ENCODE data around the gene KRTAP12-1. TPM values are rescaled to one million over a fixed set of nuclear protein-coding genes. Genes with fewer than 3 reads are reported as not detected.
"Not testable (repeated sequence)": the region's sequence is repeated elsewhere in the genome, so short reads cannot be mapped to it uniquely, and the experiment has no call there.

The KRTAP12-1 gene
- total and polyA plus RNA-seq, 11 donors, result not detected

DNA sequence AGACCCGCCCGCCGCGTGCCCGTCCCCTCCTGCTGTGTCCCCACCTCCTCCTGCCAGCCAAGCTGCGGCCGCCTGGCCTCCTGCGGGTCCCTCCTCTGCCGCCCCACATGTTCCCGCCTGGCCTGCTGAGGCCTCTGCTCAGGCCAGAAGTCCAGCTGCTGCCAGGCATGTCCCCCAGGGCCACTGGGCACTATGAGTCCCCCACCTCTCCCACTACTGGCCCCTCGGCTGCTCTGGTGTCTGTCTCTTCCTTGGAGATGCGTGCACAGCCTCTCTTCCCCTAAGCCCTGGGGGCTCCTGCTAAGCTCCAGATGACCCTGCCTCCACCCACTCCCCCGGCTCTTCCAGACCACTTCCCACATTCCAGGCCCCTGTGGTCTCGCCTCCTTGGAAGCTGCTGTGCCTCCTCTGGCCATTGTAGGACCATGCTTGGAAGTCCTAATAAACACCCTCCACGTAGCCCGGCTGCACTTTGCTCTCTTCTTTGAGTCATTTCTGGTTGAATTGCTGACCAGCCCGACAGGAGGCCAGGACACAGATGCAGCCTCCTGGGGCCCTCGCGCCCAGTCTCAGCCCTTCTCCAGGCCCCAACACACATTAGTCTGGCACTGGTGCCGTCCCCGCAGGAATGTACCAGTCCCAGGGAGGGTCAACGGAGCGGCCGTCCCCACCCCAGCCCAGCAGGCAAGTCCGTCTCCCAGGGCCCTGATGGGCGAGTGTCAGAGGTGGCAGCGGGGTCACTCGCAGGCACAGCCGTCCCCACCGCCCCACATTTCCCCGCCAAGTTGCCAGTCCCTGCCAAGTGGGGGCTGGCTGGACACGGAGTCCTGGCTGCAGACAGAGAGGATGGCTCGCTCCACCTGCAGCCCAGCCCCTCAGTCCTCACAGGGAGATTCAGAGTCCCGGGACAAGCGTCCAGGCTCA is 16.1 kb upstream of the KRTAP12-1 start:
- H3K9me3 ChIP-seq, result peaks cover 0 to 14% (median 8%) of the 10 kb centered on the region in 12 donors
- peaks cover 5 to 67% (median 34%) of the 10 kb centered on the region in 9 donors for H3K27me3 ChIP-seq
- peak in 1 of 4 donors; percentile 18 for ATAC-seq
- H3K27ac ChIP-seq, result no peak overlapping the region
- H3K36me3 ChIP-seq, result no peaks in the 10 kb centered on the region
- 28 to 41% (median 33%) methylated on average over 32 to 35 of the region's 35 CpGs for WGBS, 4 donors
- intact Hi-C loops (cut with DNase I), result no loop called here
- no peak for DNase-seq
- no peak for TF ChIP-seq POLR2A (IDR thresholded peaks at IDR 0.05)
- TF ChIP-seq CTCF (IDR thresholded peaks at IDR 0.05), result no peak
- no peak overlapping the region for H3K4me3 ChIP-seq
- peaks cover 0 to 6% (median 0%) of the 10 kb centered on the region in 12 donors for H3K4me1 ChIP-seq

- H3K4me3 ChIP-seq; H3K4me1 ChIP-seq; intact Hi-C loops (cut with DNase I); H3K36me3 ChIP-seq; H3K27ac ChIP-seq; DNase-seq; ATAC-seq: not testable (repeated sequence)
- Histone ChIP-seq H3K27me3 (peaks cover 0 to 59% (median 31%) of the 10 kb centered on the region in 9 donors), H3K9me3 (peaks cover 0 to 22% (median 13%) of the 10 kb centered on the region in 12 donors)
- WGBS, 4 donors, result 31 to 50% (median 46%) methylated on average over 19 to 21 of the region's 21 CpGs
Observed at GRCh38 chr21:44697172-44697810, 15.3 kb upstream of the KRTAP12-1 start, which contains the start of gene KRTAP10-12. TSS of gene KRTAP10-12 (plus strand) at chr21:44697172. CDS start at chr21:44697202, 30 bp downstream.

- TF ChIP-seq CTCF (IDR thresholded peaks at IDR 0.05), result no peak
- TF ChIP-seq POLR2A (IDR thresholded peaks at IDR 0.05), result no peak
- H3K4me1 ChIP-seq, result peaks cover 0 to 6% (median 0%) of the 10 kb centered on the region in 12 donors
- no peaks in the 10 kb centered on the region for H3K36me3 ChIP-seq
- intact Hi-C loops (cut with DNase I), result no loop called here
- DNase-seq (no peak), ATAC-seq (no peak)
- H3K27ac ChIP-seq, result no peak overlapping the region
- peaks cover 0 to 27% (median 14%) of the 10 kb centered on the region in 12 donors for H3K9me3 ChIP-seq
- peaks cover 0 to 52% (median 24%) of the 10 kb centered on the region in 9 donors for H3K27me3 ChIP-seq
- 59 to 71% (median 63%) methylated on average over 10 of the region's 10 CpGs for whole genome bisulfite sequencing, 4 donors
- no peak overlapping the region for H3K4me3 ChIP-seq
Observed at GRCh38 chr21:44696572-44696971, 14.6 kb upstream of the KRTAP12-1 start.

DNA sequence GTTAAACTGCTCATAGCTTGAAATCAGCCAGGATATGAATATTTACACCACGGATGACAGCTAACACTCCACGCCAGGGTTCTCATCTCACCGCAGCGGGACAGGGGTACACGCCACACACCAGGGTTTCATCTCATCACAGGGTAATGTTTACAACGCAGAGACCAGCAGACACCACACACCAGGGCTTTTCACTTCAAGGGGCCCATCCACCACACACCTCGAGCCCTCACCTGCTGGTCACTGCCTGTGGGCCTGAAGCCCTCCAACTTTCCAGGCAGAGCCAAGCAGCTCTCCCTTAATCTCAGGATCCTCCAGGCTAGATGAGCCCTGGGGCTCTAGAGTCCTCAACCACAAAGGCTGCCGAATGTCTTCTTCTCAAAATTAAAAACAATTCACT is 13.7 kb upstream of the KRTAP12-1 start:
- WGBS, 4 donors, result 69 to 90% (median 76%) methylated on average over 8 of the region's 8 CpGs
- Histone ChIP-seq H3K9me3 (peaks cover 0 to 27% (median 14%) of the 10 kb centered on the region in 12 donors), H3K27me3 (peaks cover 0 to 42% (median 17%) of the 10 kb centered on the region in 9 donors), H3K27ac (no peak overlapping the region), H3K4me1 (peaks cover 0 to 6% (median 0%) of the 10 kb centered on the region in 12 donors), H3K36me3 (no peaks in the 10 kb centered on the region), H3K4me3 (no peak overlapping the region)
- ATAC-seq (no peak), DNase-seq (no peak)
- no peak for TF ChIP-seq POLR2A (IDR thresholded peaks at IDR 0.05)
- TF ChIP-seq CTCF (IDR thresholded peaks at IDR 0.05), result no peak
- intact Hi-C loops (cut with DNase I), result no loop called here

All from heart left ventricle (tissue), 16 donors.